ENCODE measurements around the gene TNFRSF25. TPM values are rescaled to one million over a fixed set of nuclear protein-coding genes. Genes with fewer than 3 reads are reported as not detected.

Gene TNFRSF25
- total and polyA plus RNA-seq, 2 of the 8 experiments (the other 6 are each of a cell fraction or from before 2014, with no cell fraction given), result 10.7 to 19.5 TPM

DNA sequence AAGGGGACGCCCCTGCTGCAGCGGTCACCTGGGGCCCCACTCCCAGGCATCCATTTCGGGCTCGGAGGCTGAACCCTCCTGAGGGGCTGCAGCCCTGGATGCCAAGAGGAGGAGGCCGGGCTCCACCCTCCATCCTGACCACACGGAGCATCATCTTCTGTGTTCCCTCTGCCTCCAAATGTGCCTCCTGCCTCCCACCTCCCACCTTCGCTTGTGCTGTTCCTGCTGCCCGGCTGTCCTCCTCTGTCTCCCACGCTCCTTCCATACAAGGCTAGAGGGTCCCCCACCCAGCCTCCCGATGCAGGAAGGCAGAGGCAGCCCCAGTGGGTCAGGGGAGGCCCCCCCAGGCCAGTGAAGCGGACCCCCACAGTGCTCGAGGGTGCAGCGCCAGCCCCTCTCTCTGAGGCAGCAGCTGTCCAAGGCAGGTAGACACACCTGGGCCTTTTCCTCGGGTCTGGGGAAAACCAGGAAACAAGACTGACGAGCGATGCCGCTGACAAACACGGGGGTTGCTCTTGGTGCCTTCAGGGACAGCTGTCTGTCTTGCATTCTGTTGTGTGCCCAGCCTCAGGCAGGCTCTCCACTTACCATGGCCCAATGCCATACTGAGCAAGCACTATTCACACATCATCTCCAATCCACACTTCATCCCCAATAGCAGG, 42.3 kb upstream of the TNFRSF25 start (continued):
- no peak for TF ChIP-seq NRF1 (IDR thresholded peaks at IDR 0.05; ENCODE audit: low read depth, low read length)
- no peak for TF ChIP-seq BACH1 (IDR thresholded peaks at IDR 0.05; ENCODE audit: low read length)
- TF ChIP-seq JUND (IDR thresholded peaks at IDR 0.05; ENCODE audit: low read length), result no peak
- no peak for TF ChIP-seq GTF2F1 (IDR thresholded peaks at IDR 0.05; ENCODE audit: borderline replicate concordance, low read depth, low read length)
- TF ChIP-seq HDAC6 (IDR thresholded peaks at IDR 0.05; ENCODE audit: low read depth, low read length), result no peak
- TF ChIP-seq CTBP2 (IDR thresholded peaks at IDR 0.05; ENCODE audit: borderline replicate concordance, insufficient read depth, insufficient read length, low read length), result no peak
- no peak for TF ChIP-seq RXRA (IDR thresholded peaks at IDR 0.05; ENCODE audit: insufficient read depth, low read depth, low read length)

Measured in H1 (cell line).